ENCODE data around the gene POMGNT2. TPM values are rescaled to one million over a fixed set of nuclear protein-coding genes. Genes with fewer than 3 reads are reported as not detected.

Gene POMGNT2
- total RNA-seq, 1 donor from 2014 or later: 13.0 TPM

Other genes with a start within 250 kb of the POMGNT2 start
- gene CYP8B1, start 230.2 kb downstream of the POMGNT2 start, total RNA-seq: not detected in 2 replicates
- gene ZNF662, start 199.9 kb downstream of the POMGNT2 start, total RNA-seq: 0.23 and 0.53 TPM in 2 replicates
- gene GASK1A, start 126.8 kb downstream of the POMGNT2 start, total RNA-seq: 0.09 TPM in 1 of 2 replicates, not detected in the other
- 12.8 and 13.3 TPM in 2 replicates for gene SNRK, start 180.5 kb upstream of the POMGNT2 start, total RNA-seq

All from astrocyte (in vitro differentiated cells and primary cell).